Measurements from ENCODE around the gene MZT2A.
"Not testable (repeated sequence)": the region's sequence is repeated elsewhere in the genome, so short reads cannot be mapped to it uniquely, and the experiment has no call there.

MZT2A gene

DNA sequence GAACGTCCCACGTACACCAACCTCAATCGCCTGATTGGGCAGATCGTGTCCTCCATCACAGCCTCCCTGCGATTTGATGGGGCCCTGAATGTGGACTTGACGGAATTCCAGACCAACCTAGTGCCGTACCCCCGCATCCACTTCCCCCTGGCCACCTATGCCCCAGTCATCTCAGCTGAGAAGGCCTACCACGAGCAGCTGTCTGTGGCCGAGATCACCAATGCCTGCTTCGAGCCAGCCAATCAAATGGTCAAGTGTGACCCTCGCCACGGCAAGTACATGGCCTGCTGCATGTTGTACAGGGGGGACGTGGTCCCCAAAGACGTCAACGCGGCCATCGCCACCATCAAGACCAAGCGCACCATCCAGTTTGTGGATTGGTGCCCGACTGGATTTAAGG lies 11.8 kb downstream of the MZT2A start:
- H3K9me3 ChIP-seq (ENCODE audit: control insufficient read depth in 5 of 5, low read length in 5 of 5); H3K4me3 ChIP-seq (ENCODE audit: low read depth in 1 of 5, low read length in 5 of 5): not testable (repeated sequence)

DNA sequence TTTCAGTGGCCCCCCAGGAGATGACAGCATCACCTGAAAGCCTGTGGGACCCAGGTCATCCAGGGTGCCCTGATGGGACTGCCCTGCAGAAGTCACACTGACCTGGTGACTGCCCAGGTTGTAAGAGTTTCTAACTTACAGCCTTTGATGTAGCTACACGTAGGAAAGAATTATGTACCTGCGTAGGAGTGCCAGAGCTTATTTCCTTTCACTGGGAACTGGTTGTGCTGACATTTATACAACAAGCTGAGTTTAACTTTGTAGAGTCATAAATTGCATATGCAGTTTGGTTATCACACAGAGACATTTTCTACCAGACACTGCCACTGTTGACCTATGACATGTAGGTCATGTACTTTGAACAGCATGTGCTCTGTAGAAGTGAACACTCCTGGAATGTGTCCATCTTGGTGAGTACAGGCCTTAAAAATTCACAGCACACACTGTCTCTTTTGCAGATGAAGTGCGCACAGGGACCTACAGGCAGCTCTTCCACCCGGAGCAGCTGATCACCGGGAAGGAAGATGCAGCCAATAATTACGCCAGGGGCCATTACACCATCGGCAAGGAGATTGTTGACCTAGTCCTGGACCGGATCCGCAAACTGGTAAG lies 13.2 kb downstream of the MZT2A start:
- not testable (repeated sequence) for H3K27ac ChIP-seq (ENCODE audit: low read depth, low read length); H3K27me3 ChIP-seq (ENCODE audit: control insufficient read depth in 5 of 5, insufficient read depth in 4 of 5, low read length in 5 of 5)

More for the DNA sequence above, 11.8 kb downstream of the MZT2A start:
- H3K9ac ChIP-seq (ENCODE audit: low read length in 5 of 5); H3K4me1 ChIP-seq (ENCODE audit: control insufficient read depth in 5 of 5, insufficient read depth in 5 of 5, low read length in 5 of 5); H3K27ac ChIP-seq (ENCODE audit: low read depth, low read length); H3K27me3 ChIP-seq (ENCODE audit: control insufficient read depth in 5 of 5, insufficient read depth in 4 of 5, low read length in 5 of 5): not testable (repeated sequence)
- peaks cover 0 to 11% (median 2%) of the 10 kb centered on the region in 5 donors for H3K36me3 ChIP-seq (ENCODE audit: control insufficient read depth in 5 of 5, insufficient read depth in 5 of 5, low read length in 5 of 5)

DNA sequence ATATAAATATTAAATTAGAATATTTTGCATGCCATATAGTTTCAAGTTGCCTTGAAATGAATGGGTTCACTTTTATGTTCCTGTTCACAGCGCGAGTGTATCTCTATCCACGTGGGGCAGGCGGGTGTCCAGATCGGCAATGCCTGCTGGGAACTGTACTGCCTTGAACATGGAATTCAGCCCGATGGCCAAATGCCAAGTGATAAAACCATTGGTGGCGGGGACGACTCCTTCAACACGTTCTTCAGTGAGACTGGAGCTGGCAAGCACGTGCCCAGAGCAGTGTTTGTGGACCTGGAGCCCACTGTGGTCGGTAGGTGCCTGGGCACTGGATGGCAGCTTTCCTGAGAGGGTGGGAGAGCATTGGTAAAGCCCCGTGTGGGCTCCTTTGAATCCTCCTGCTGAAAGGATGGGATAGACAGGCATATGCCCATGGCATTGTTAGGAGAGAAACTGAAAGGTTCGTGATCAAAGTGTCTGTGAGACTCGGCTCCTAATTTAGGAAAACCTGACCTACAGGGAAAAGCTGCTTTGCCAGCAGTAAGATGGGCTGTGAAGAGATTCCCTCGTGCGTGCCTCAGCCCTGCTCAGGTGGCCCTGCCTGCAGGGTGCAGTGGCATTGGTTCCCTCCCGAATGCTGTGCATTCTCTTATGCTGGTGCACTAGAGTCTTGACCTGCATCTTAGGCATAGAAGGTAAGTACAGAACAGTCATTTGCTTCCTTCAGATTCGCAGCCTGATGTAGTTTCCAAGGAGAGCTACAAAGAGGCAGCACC lies 13.9 kb downstream of the MZT2A start:
- not testable (repeated sequence) for H3K9ac ChIP-seq (ENCODE audit: low read length in 5 of 5); H3K27ac ChIP-seq (ENCODE audit: low read depth, low read length); H3K27me3 ChIP-seq (ENCODE audit: control insufficient read depth in 5 of 5, insufficient read depth in 4 of 5, low read length in 5 of 5); H3K36me3 ChIP-seq (ENCODE audit: control insufficient read depth in 5 of 5, insufficient read depth in 5 of 5, low read length in 5 of 5); H3K4me1 ChIP-seq (ENCODE audit: control insufficient read depth in 5 of 5, insufficient read depth in 5 of 5, low read length in 5 of 5); H3K4me3 ChIP-seq (ENCODE audit: low read depth in 1 of 5, low read length in 5 of 5); H3K9me3 ChIP-seq (ENCODE audit: control insufficient read depth in 5 of 5, low read length in 5 of 5)

More for the DNA sequence above, 13.2 kb downstream of the MZT2A start:
- H3K36me3 ChIP-seq (ENCODE audit: control insufficient read depth in 5 of 5, insufficient read depth in 5 of 5, low read length in 5 of 5); H3K4me3 ChIP-seq (ENCODE audit: low read depth in 1 of 5, low read length in 5 of 5); H3K4me1 ChIP-seq (ENCODE audit: control insufficient read depth in 5 of 5, insufficient read depth in 5 of 5, low read length in 5 of 5); H3K9ac ChIP-seq (ENCODE audit: low read length in 5 of 5); H3K9me3 ChIP-seq (ENCODE audit: control insufficient read depth in 5 of 5, low read length in 5 of 5): not testable (repeated sequence)

DNA sequence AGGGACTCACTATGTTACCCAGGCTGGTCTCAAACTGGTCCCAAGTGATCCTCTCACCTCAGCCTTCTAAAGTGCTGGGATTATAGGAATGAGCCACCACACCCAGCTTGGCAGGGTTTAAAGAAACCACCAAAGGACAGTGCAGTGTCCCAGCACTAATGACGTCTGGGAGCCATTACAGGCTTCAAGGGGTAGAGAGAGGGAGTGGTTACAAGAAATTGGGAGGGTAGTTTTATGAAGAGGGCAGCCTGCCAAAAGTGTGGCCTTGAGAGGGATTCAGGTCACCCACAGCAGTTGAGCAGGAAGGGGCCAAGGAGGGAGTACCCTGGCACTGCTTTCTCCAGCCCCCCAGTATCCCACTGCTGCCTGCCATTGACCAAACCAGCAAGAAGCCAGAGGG lies 15.0 kb downstream of the MZT2A start:
- not testable (repeated sequence) for H3K36me3 ChIP-seq (ENCODE audit: control insufficient read depth in 5 of 5, insufficient read depth in 5 of 5, low read length in 5 of 5); H3K9me3 ChIP-seq (ENCODE audit: control insufficient read depth in 5 of 5, low read length in 5 of 5); H3K27me3 ChIP-seq (ENCODE audit: control insufficient read depth in 5 of 5, insufficient read depth in 4 of 5, low read length in 5 of 5); H3K27ac ChIP-seq (ENCODE audit: low read depth, low read length); H3K4me3 ChIP-seq (ENCODE audit: low read depth in 1 of 5, low read length in 5 of 5); H3K4me1 ChIP-seq (ENCODE audit: control insufficient read depth in 5 of 5, insufficient read depth in 5 of 5, low read length in 5 of 5); H3K9ac ChIP-seq (ENCODE audit: low read length in 5 of 5)

DNA sequence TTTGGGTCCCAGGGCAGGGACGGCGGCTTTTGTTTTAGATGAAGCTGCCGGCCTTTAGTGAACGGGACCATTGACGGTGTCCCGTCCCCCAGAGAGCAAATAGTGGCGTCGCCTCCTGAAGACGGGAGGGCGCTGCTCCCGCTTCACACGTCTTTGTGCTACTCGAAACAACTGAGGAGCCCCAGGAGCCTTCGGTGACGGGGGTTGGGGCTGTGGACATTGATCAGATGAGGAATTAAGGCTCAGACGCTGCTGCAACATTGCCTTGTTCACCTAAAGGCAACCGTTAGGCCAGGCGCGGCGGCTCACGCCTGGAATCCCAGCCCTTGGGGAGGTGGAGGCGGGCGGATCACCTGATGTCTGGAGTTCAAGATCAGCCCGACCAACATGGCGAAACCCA lies 15.8 kb downstream of the MZT2A start:
- not testable (repeated sequence) for H3K9me3 ChIP-seq (ENCODE audit: control insufficient read depth in 5 of 5, low read length in 5 of 5); H3K4me1 ChIP-seq (ENCODE audit: control insufficient read depth in 5 of 5, insufficient read depth in 5 of 5, low read length in 5 of 5); H3K4me3 ChIP-seq (ENCODE audit: low read depth in 1 of 5, low read length in 5 of 5); H3K36me3 ChIP-seq (ENCODE audit: control insufficient read depth in 5 of 5, insufficient read depth in 5 of 5, low read length in 5 of 5); H3K9ac ChIP-seq (ENCODE audit: low read length in 5 of 5); H3K27me3 ChIP-seq (ENCODE audit: control insufficient read depth in 5 of 5, insufficient read depth in 4 of 5, low read length in 5 of 5); H3K27ac ChIP-seq (ENCODE audit: low read depth, low read length)

DNA sequence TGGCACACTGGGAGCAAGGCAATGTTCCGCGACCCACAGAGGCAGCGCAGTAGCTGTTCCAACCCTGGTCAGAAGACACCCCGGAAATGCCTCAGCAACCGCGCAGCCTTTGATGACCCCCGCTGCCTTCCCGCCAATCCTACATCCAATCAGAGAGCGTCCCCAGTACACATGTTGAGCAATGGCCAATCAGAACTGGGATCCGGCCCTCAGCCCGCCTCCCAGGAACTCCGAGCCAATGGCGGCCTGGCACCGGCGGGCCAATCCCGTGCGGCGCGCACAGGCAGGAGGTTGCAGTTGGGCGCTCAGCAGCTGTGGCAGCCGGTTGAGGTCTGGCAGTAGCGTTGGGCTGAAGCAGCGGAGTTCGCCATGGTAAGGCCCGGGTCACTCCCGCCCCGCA lies 16.4 kb downstream of the MZT2A start, which contains the start of gene TUBA3D:
Gene TUBA3D (plus strand): TSS at position 289 of the 400 bp plus-strand sequence. CDS start 81 bp downstream, at position 370.
- no peaks in the 10 kb centered on the region for H3K27me3 ChIP-seq (ENCODE audit: control insufficient read depth in 5 of 5, insufficient read depth in 4 of 5, low read length in 5 of 5)

DNA sequence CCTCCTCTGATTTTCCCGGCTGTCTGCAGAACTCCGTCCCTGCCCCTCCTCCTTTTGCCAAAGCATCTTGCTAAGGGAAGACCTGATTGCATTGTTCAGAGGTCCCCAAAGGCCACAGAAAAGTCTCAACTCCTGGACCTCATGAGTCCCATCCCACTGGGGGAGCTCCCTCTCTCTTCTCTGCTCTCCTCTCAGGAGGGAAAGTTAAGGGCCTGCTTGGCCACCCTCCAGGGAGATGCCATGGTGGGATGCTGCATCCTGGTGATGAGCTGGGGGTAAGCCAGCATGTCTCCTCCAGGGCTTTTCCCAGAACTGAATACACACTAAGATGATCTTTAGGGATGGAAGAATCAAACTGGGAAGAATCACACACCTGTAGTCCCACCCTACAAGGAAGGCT lies 18.9 kb downstream of the MZT2A start:
- not testable (repeated sequence) for H3K9ac ChIP-seq (ENCODE audit: low read length in 5 of 5); H3K27ac ChIP-seq (ENCODE audit: low read depth, low read length); H3K4me1 ChIP-seq (ENCODE audit: control insufficient read depth in 5 of 5, insufficient read depth in 5 of 5, low read length in 5 of 5); H3K4me3 ChIP-seq (ENCODE audit: low read depth in 1 of 5, low read length in 5 of 5); H3K36me3 ChIP-seq (ENCODE audit: control insufficient read depth in 5 of 5, insufficient read depth in 5 of 5, low read length in 5 of 5); H3K27me3 ChIP-seq (ENCODE audit: control insufficient read depth in 5 of 5, insufficient read depth in 4 of 5, low read length in 5 of 5); H3K9me3 ChIP-seq (ENCODE audit: control insufficient read depth in 5 of 5, low read length in 5 of 5)

More for the DNA sequence above, 16.4 kb downstream of the MZT2A start, which contains the start of gene TUBA3D:
- Histone ChIP-seq H3K9me3 (ENCODE audit: control insufficient read depth in 5 of 5, low read length in 5 of 5) (no peaks in the 10 kb centered on the region), H3K4me3 (ENCODE audit: low read depth in 1 of 5, low read length in 5 of 5) (no peak within 1 kb of the TSS), H3K4me1 (ENCODE audit: control insufficient read depth in 5 of 5, insufficient read depth in 5 of 5, low read length in 5 of 5) (no peaks in the 10 kb centered on the region), H3K27ac (ENCODE audit: low read depth, low read length) (no peak within 1 kb of the TSS), H3K36me3 (ENCODE audit: control insufficient read depth in 5 of 5, insufficient read depth in 5 of 5, low read length in 5 of 5) (peaks cover 0 to 4% (median 0%) of the 10 kb centered on the region in 5 donors), H3K9ac (ENCODE audit: low read length in 5 of 5) (no peak within 1 kb of the TSS)

DNA sequence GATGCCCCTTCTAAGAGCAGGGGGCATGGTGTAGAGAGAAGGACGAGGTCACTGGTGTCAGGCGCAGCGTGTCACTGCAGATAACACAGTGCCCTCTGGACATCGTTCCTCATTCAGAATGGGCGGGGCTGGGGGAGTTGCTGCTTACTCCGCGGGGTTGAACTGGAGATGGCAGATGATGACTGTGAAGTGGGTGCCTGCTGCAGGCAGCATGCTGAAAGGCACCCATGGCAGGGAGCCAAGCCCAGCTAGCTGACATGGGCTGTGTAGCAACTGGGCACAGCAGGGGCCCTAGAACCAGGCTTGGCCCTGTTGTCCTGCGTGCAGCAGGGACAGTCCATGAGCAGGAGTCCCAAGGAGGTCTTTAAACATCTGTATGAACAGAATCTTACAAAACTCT lies 20.6 kb downstream of the MZT2A start:
- H3K36me3 ChIP-seq (ENCODE audit: control insufficient read depth in 5 of 5, insufficient read depth in 5 of 5, low read length in 5 of 5); H3K4me1 ChIP-seq (ENCODE audit: control insufficient read depth in 5 of 5, insufficient read depth in 5 of 5, low read length in 5 of 5); H3K9ac ChIP-seq (ENCODE audit: low read length in 5 of 5); H3K4me3 ChIP-seq (ENCODE audit: low read depth in 1 of 5, low read length in 5 of 5); H3K27ac ChIP-seq (ENCODE audit: low read depth, low read length); H3K9me3 ChIP-seq (ENCODE audit: control insufficient read depth in 5 of 5, low read length in 5 of 5); H3K27me3 ChIP-seq (ENCODE audit: control insufficient read depth in 5 of 5, insufficient read depth in 4 of 5, low read length in 5 of 5): not testable (repeated sequence)

DNA sequence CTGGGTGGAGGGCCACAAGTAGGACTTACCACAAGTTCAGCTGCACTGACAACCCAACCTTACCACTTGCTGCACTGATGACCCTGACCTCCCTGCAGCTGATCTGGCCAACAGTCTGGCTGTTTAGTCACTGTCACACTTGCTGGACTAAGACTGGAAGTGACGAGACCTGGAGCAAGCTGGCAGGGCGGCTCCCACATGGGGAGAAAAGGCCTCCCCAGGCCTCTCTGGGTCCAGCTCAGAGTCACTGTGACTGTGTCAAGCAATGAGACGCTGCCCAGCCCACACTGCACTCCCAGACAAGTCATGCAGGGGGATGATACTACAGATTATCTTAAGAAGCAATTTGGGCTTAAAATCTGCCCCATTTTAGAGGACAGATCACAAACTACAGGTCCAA lies 21.3 kb downstream of the MZT2A start:
- H3K27me3 ChIP-seq (ENCODE audit: control insufficient read depth in 5 of 5, insufficient read depth in 4 of 5, low read length in 5 of 5); H3K4me3 ChIP-seq (ENCODE audit: low read depth in 1 of 5, low read length in 5 of 5); H3K27ac ChIP-seq (ENCODE audit: low read depth, low read length); H3K9ac ChIP-seq (ENCODE audit: low read length in 5 of 5); H3K4me1 ChIP-seq (ENCODE audit: control insufficient read depth in 5 of 5, insufficient read depth in 5 of 5, low read length in 5 of 5); H3K9me3 ChIP-seq (ENCODE audit: control insufficient read depth in 5 of 5, low read length in 5 of 5); H3K36me3 ChIP-seq (ENCODE audit: control insufficient read depth in 5 of 5, insufficient read depth in 5 of 5, low read length in 5 of 5): not testable (repeated sequence)

DNA sequence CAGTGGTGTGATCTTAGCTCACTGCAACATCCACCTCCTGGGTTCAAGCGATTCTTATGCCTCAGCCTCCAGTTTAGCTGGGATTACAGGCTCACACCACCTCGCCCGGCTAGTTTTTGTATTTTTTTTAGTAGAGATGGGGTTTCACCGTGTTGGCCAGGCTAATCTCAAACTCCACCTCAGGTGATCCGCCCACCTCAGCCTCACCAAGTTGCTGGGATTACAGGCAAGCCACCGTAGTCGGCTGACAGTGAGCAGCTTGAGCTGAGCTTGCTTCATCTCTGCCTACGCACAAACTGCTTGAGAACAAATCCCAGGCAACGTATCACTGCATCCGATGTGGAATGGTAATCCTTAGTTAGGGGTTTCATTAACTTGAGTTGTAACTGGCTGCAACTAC lies 24.5 kb downstream of the MZT2A start:
- not testable (repeated sequence) for H3K9ac ChIP-seq (ENCODE audit: low read length in 5 of 5); H3K36me3 ChIP-seq (ENCODE audit: control insufficient read depth in 5 of 5, insufficient read depth in 5 of 5, low read length in 5 of 5)

More for the DNA sequence above, 24.5 kb downstream of the MZT2A start:
- H3K27ac ChIP-seq (ENCODE audit: low read depth, low read length); H3K27me3 ChIP-seq (ENCODE audit: control insufficient read depth in 5 of 5, insufficient read depth in 4 of 5, low read length in 5 of 5); H3K4me1 ChIP-seq (ENCODE audit: control insufficient read depth in 5 of 5, insufficient read depth in 5 of 5, low read length in 5 of 5); H3K9me3 ChIP-seq (ENCODE audit: control insufficient read depth in 5 of 5, low read length in 5 of 5); H3K4me3 ChIP-seq (ENCODE audit: low read depth in 1 of 5, low read length in 5 of 5): not testable (repeated sequence)
